HG03196 (cell line): ENCODE measurements around the gene GOLGA6L7.
"Not testable (repeated sequence)": the region's sequence is repeated elsewhere in the genome, so short reads cannot be mapped to it uniquely, and the experiment has no call there.

Experiments used
- ATAC-seq: cut with Tn5 transposase; IDR thresholded peaks from one replicate; pipeline ENCODE4 v1.9.1; 2021; ENCODE audit not compliant: unreplicated experiment

GOLGA6L7 gene

GRCh38 chr15:28847959-28848358 is 485 bp downstream of the GOLGA6L7 start:
- not testable (repeated sequence) for ATAC-seq

GRCh38 chr15:28847247-28847646 is 1.2 kb downstream of the GOLGA6L7 start:
- ATAC-seq = not testable (repeated sequence)

- not testable (repeated sequence) for ATAC-seq
These were observed 4.3 kb downstream of the GOLGA6L7 start for GRCh38 chr15:28844147-28844546.

- ATAC-seq = not testable (repeated sequence)
These were observed 4.9 kb downstream of the GOLGA6L7 start for GRCh38 chr15:28843520-28843919.

- ATAC-seq = not testable (repeated sequence)
These were observed 6.2 kb downstream of the GOLGA6L7 start for GRCh38 chr15:28842210-28842609.

GRCh38 chr15:28840285-28840684 is 8.2 kb downstream of the GOLGA6L7 start:
- not testable (repeated sequence) for ATAC-seq

GRCh38 chr15:28834957-28835585 is 13.4 kb downstream of the GOLGA6L7 start:
- not testable (repeated sequence) for ATAC-seq

- ATAC-seq = not testable (repeated sequence)
These were observed 16.4 kb downstream of the GOLGA6L7 start for GRCh38 chr15:28831897-28832587.

GRCh38 chr15:28821420-28821819 is 27.0 kb downstream of the GOLGA6L7 start:
- ATAC-seq = not testable (repeated sequence)

- not testable (repeated sequence) for ATAC-seq
These were observed 28.5 kb downstream of the GOLGA6L7 start for GRCh38 chr15:28819930-28820295.

GRCh38 chr15:28819019-28819929 is 29.2 kb downstream of the GOLGA6L7 start:
- ATAC-seq = not testable (repeated sequence)

GRCh38 chr15:28818168-28818567 is 30.3 kb downstream of the GOLGA6L7 start:
- ATAC-seq = not testable (repeated sequence)

GRCh38 chr15:28814059-28814458 is 34.4 kb downstream of the GOLGA6L7 start:
- not testable (repeated sequence) for ATAC-seq

GRCh38 chr15:28813392-28813791 is 35.1 kb downstream of the GOLGA6L7 start:
- not testable (repeated sequence) for ATAC-seq

GRCh38 chr15:28811852-28812550 is 36.4 kb downstream of the GOLGA6L7 start:
- ATAC-seq = not testable (repeated sequence)

GRCh38 chr15:28810444-28810843 is 38.0 kb downstream of the GOLGA6L7 start:
- ATAC-seq = not testable (repeated sequence)

GRCh38 chr15:28808136-28808535 is 40.3 kb downstream of the GOLGA6L7 start:
- ATAC-seq = not testable (repeated sequence)

- not testable (repeated sequence) for ATAC-seq
These were observed 48.1 kb downstream of the GOLGA6L7 start for GRCh38 chr15:28800366-28800765.

GRCh38 chr15:28798234-28798633 is 50.2 kb downstream of the GOLGA6L7 start:
- not testable (repeated sequence) for ATAC-seq

- ATAC-seq = not testable (repeated sequence)
These were observed 54.2 kb downstream of the GOLGA6L7 start for GRCh38 chr15:28794231-28794630.
